Dermis blood vessel endothelial cell (primary cell): ENCODE data around the gene TMEM87B. TPM values are rescaled to one million over a fixed set of nuclear protein-coding genes. Genes with fewer than 3 reads are reported as not detected.
"Not testable (repeated sequence)": the region's sequence is repeated elsewhere in the genome, so short reads cannot be mapped to it uniquely, and the experiment has no call there.

Source experiments
- DNase-seq: peaks from one replicate; pipeline ENCODE4 v3.0.0; 2010
- total RNA-seq: library from RNA; depleted of rRNA; stranded (reverse); fragments of >200 nt; gene quantifications from 2 replicates; pipeline ENCODE4 v1.2.3, GENCODE V29; 2014

Gene TMEM87B
- total RNA-seq, 1 donor from 2014 or later, result 35.1 TPM

DNA sequence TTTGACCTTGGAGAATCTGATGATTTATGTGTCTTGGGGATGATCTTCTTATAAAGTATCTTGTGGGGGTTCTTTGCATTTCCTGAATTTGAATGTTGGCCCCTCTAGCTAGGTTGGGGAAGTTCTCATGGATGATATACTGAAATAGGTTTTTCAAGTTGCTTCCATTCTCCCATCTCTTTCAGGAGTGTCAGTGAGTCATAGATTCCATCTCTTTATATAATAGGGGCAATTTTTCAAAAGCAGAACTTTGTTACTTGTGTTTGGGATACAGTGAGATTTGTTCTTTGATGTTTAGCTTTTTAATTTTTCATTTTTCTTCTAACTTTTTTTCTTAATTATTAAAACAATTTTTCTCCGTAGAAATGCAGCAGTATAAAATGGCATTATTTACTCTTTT lies 19.4 kb downstream of the TMEM87B start:
- peak; percentile 40 for DNase-seq

DNA sequence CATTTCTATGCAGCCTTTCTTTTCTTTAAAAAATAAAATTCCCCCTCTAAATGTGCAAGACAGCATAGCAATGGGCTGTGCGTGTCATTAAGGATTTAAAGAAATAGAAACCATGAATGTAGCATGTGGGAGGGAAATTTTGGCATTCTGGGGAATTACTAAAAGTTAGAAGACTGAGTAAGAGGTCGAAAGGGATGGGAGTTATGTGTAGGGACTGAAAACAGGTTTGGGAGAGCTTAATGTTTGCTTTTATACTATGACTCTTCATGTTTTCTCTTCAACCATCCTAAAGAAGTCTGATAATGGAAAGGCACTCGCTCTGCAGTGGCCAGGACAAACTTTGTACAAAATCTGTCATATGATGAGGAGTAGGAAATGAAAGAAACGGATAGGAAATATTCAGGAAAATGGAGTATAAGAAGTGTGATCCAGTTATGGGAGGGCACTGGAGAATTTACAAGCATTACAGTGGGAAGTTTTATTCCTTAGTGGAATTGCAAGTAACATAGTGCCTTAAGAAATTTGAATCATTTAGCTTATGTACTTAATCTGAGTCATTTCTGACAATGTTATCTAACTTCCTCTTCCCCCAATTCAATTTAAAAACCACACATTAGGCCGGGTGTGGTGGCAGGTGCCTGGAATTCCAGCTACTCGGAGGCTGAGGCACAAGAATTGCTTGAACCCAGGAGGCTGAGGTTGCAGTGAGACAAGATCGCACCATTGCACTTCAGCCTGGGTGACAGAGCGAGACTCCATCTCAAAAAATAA lies 20.6 kb downstream of the TMEM87B start:
- DNase-seq, result peak; percentile 81

DNA sequence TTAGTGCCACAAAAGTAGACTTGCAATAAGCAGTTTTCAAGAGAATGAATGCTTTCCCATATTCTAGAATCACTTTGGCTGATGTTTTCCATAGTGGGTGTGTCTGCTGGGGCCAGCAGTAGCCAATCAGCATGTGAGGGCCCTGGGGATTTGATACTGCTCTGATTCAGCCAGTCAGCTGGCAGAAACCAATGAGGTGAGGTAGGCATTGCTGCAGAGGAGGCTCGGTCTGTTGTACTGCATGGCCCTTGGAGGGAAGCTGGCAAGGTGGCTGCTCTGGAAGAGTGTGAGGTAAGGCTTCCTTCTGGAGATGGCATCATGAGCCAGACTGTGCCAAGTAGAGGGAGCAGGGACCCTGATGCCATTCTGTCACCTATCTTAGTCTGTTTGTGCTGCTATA lies 22.7 kb downstream of the TMEM87B start:
- no peak for DNase-seq

DNA sequence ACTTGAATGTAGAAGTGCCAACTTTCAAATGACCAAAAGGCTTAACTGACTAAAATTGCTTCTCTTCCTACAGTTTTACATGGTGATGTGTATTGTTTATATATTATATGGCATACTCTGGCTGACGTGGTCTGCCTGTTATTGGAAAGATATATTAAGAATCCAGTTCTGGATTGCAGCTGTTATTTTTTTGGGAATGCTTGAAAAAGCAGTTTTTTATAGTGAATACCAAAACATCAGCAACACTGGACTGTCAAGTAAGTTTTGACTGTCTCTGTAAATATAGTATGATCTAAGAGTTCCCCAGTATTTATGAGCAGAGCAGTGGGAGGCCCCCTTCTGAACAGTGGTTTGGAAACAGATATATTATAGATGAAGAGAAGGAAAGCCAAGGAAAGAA lies 26.2 kb downstream of the TMEM87B start:
- DNase-seq, result no peak

DNA sequence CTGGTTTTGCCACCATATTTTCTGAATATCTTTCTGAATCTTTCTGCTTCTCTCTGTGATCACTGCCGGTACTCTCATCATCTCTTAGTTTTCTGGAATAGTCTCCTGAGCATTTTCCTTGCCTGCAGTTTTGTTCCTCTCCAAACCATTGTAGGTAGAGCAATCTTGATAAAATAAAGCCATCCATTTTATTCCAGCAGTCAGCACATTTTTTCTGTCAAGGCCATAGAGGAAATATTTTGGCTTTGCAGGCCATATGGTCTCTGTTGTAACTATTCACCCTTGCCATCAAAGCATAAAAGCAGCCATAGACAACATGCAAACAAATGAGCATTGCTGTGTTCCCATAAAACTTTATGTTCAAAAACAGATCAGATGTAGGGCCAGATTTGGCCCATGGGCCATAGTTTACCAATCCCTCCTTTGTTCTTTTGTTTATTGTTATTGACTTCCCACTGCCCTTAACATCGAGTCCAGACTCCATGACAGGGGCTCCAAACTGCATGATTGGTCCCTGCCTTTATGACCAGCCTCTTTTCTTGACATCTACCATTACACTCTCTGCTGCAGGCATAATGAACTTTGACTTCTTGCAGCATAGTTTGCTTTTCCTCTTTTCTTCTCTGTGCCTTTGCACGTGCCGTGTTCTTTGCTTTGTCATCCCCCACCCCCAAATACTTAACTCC lies 29.8 kb downstream of the TMEM87B start:
- no peak for DNase-seq

DNA sequence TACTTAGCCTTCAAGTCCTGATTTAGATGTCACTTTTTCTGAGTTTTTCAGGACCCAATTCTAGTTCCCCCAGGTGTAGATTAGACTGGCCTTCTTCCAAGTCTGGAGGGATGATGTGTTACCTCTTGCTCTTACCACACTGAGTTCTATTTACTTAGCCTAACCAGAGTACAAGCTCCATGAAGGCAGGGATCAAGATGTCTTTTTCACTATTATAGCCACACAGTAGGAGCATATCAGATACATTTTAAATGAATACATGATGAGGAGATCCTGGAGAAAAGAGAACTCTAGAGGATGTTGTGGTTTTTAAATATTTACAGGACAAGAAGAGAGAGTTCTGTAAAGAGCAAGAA lies 30.3 kb downstream of the TMEM87B start:
- no peak for DNase-seq

DNA sequence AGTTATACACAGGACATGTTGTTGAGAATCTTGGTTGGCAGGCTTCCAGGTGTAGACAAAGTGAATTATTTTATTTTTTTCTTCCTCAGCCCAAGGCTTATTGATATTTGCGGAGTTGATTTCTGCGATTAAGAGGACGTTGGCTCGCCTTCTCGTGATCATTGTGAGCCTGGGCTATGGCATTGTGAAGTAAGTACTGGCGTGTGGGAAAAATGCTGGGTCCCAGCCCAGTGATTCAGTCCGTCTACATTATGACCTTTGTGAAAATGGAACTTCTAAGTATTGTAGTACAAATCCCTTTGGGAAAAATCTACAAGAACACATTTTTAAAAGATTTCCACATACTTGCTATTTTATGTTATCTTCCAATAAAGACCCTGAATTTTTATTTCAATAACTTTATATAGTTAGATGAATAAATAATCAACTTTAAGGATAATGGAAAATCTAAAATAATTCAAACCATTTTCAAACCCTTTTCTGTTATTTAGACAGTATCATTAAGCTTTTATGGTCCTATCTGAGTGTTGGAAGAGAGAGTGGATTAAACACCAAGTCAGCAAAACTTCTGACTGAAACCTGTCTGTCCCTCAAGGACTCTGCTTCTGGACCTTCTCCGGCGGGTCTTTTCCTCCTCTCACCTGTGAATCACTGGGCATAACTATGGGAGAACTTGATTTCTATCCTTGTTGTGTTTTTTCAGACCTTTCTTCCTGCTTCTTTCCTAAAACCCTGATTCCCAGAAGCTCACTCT lies 31.0 kb downstream of the TMEM87B start:
- no peak for DNase-seq

DNA sequence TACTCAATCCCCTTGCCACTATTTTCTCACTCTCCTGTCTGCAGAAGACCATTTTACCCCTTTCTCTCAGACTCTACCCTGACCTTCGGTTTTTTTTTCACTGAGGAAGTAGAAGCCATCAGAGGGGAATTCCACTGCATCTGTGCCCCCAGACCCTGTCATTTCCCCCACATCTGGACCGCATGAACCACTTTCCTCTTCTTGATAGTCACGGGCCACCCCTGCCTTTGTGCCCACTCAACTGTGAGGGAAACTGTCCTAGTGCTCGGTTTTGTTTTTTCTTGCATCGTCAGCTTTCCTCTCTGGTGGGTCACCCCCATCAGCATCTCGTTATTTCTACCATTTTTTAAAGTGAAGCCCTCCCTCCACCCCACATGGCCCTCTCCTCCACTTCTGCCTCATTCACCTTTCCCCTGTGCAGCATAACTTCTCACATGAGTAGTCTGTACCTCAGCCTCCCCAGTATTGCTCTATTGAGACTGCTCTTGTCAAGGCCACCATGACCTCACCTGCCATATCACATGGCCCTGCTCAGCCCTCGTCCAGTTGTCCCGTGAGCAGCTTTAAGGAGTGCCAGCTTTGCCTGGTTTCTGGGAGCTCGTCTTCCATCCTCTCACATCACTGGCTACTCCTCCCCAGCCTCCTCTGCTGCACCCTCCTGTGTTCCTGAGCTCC lies 32.4 kb downstream of the TMEM87B start:
- no peak for DNase-seq

DNA sequence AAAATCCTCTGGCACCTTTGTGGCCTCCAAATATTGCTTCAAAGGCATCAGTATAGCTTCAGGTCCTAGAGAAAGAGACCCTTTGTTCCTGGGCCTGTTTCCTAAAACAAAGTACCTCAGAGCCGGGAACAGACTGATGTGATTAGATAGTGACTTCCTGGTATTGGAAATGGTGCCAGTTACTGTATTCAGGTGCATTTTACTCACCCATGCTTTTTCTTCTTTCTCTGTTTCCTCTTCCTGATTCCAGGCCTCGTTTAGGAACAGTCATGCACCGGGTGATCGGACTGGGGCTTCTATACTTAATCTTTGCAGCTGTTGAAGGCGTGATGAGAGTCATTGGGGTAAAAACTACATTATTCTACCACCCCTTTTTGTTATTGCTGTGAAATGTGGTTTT lies 34.3 kb downstream of the TMEM87B start:
- DNase-seq, result peak; percentile 34

DNA sequence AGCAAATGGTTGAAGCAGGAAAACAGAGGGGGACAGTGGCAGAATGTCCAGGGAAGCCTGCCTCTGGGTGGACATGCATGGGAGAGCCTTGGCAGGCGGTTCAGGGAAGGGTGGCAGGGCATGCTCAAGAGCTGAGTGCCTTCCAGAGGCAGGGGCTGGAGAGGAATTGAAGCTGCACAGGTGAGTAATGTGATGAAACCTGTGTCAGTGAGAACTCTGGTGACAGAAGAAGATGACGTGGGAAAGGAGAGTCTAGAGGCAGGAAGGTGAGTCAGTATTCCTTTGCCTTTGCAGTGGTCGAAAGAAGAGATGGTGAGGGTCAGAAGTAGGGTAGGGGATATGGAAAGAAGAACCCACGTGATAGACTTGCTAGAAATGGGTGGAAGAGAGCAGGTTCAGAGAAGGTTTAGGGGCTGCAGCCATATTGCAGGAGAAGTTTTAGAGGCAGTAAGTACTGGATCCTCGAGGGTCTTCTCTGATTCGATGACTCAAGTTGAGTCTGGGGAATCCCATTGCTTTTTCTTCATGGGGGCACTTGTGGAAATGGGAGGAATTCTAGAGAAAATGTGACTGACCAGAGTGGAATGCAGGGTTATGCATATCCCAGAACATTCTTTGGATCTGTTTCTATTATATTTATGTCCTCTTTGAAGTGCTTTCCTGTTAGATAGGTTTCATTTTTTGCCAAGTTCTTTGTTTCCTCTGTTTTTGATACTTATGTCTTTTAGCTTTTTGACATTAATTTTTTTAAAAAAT lies 37.4 kb downstream of the TMEM87B start:
- peak; percentile 81 for DNase-seq

DNA sequence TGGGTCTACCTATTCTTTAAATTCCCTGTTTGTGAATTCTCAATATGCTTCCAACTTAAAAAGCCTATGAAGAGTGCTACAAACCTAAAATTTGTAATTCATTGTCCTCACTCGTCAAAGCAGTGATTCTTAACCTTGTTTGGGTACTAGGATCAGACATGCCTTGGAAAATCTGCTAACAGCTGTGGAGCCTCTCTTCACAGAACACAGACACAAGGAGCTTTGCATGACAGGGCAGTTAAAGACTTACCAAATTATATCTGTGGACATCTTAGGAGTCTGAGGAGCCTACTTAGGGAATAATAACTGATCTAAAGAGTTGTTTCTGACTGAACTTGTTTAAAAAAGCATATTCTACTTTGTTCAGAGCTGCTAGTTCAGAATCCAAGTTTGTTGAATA lies 38.1 kb downstream of the TMEM87B start:
- DNase-seq, result peak; percentile 23

DNA sequence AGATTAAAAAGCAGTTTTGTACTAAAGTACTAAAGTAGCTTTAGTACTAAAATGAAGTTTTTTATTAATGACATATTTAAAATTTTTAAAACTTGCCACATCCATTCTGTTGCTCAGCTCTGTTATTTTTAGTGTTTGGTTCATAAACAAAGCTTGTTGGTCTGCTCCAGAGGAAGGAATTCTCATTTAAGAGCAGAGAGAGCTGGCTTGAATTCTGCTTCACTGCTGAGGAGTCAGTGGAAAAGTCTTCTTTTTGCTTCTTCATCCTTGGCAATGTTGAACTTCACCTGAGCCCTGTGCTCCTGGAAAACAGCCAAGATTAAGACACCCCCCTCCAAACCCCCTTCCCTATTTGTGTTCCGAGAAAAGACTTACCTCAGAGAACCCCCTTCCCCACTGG lies 40.6 kb downstream of the TMEM87B start:
- no peak for DNase-seq

DNA sequence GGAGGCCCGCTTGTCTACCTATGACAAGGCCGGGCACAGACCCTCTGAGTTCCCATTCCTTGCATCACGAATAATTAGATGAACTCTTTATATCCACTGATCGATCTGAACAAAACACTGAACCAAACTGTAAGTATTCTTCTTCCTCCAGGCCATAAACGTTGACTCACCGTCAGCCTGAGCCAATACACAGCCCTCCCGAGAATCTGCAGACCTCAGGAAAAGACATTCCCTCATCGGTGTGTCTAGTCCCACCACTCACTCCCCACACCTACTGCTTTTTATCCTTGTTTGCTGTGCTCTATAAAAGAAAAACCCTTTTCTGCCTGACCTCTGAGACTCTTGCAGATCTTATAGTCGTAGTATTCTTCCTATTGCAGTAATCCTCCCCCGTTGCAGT lies 41.0 kb downstream of the TMEM87B start:
- no peak for DNase-seq

DNA sequence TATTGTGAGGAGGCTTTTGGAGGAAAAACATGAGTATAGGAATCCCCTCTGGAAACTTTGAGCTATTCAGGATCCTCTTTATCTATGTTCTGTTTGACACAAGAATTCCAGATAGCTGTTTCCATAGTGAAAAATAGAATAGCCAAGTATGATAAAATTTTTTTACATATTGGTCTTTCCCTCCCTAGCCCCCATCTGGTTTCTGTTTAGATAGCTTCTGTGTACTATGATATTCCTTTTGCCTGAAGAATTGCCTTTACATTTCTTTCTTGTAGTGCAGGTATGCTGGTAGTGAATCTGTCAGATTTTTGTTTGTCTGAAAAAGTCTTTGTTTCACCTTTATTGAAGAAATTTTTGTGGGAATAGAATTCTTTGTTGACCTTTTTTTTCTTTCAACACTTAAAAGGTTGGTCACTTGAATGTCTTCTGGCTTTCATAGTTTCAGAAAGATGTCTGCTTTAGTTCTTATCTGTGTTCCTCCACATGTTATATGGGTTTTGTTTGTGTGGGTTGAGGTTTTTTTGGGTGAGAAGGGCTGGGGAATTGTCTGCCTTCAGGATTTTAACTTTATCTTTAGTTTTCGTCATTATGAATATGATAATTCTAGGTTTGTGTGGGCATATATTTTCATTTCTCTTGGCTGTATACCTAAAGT lies 53.2 kb downstream of the TMEM87B start:
- no peak for DNase-seq

DNA sequence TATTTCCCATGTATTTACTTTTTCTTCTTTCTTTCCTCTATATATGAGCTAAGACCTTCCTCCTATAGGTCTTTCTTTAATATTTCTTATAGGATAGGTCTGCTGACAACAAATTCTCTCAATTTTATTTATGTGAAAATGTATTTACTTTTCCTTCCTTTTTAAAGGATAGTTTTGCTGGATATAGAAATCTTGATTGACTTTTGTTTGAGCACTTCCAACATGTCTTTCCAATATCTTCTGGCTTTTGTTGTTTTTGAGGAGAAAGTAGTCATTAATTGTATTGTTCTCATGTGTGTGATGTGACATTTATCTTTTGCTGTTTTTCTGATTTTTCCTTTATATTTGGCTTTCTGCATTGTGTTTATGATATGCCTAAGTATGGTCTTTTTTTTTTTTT lies 54.2 kb downstream of the TMEM87B start:
- no peak for DNase-seq

DNA sequence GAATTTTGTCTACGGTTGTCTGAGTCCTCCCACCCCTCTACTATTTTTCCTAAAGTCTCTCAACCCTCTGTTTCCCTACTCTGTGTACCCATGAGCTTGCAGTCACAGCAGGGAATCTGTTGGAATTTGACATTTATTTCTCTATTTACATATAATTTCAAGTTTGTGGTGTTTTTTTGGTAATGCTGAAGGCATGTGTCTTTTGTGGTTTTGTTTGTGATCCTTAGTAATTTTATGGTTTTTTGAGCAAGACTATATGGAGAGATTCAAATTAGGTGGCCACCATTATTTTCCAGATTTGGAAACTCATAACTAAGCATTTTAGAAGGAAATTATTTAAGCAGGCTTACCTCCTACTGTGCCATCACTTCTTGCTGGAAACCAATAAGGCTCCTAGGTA lies 55.9 kb downstream of the TMEM87B start:
- DNase-seq, result no peak

DNA sequence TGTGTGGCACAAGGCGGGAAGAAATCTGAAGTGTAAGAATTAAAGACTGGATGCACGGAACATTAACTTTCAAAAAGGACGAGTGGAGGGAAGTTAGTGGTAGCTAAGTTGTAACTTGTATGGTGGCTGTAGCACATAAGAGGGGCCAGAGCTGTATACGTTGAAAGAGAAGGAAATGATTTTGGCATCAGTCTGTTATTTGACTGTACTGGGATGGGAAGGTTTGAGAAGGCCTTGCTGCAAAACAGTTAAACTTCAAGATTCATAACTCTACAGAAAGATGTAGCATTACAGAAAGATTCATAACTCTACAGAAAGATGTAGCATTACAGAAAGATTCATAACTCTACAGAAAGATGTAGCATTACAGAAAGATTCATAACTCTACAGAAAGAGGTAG lies 58.3 kb downstream of the TMEM87B start:
- DNase-seq, result not testable (repeated sequence)

DNA sequence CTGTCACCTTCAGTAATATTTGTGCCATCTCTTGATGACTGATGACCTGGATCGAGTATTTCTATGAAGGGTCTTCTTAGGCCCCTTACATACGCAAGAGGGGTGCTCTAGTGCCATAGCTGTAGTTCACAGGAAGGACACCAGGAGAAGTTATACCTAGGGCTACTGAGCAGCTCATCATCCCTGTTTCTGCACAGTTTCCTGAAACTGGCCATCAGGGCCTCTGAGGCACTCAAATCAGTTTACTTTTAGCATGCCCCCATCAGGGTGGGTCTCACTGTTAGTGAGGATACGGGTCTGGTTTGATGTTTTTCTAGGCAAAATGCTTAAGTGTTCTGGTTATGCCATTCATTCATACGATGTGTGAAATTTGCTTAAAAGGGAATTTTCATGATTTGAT lies 63.1 kb downstream of the TMEM87B start:
- peak; percentile 16 for DNase-seq

DNA sequence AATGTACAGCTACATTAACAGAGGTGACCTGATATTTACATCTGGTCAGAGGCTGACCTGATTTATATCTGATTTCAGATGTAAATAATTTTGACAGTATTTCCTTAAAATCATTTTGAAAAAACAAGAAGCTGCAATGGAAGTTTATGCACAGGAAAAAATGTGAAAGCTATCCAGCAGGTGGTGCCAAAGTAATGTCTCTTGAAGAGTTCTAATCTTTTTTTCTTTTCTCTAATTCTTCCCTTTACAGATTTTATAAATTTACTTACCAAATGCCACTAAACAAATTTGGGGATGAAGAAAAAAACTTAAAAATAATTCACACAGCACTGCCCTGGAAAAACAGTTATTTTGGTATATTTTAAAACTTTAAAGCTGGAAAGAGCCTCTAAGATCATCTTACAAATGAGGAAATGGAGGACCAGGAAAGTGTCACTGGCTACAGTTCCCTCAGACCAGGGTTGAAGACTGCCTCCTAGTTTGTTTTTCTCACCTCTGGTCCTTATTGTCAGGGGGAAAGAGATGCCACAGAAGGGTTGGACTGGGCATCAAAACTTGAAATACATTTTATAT lies 66.7 kb downstream of the TMEM87B start:
- peak; percentile 80 for DNase-seq

DNA sequence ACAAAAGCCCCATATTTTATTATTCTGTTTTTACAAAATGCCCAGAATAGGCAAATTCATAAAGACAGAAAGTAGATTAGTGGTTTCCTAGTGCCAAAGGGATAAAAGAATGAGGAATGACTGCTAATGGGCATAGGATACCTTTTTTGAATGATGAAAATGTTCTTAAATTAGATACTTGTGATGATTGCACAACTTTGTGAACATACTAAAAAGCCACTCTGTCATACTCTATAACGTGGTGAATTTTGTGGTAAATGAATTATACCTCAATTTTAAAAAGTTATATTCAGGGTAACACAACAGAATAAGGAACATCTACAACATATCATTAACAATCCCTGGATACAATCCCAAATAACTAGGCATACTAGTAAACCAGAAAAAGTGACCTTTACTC lies 74.0 kb downstream of the TMEM87B start:
- DNase-seq, result no peak

DNA sequence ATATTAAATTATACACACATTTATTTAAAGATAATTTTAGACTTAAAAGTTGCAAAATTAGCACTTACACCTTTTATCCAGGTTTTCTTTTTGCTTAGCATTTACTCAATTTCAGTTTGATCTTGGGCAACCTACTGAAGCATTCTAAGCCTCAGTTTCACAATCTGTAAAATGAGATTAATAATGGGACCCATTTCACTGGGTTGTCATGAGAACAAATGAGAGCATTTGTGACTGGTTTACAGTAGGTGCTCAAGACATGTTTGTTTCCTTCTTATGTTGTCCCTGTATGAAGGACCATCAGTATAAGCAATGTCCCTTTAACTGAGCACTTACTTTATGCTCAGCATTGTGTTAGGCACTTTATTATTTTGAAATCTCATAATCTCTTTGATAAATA lies 78.3 kb downstream of the TMEM87B start:
- no peak for DNase-seq

DNA sequence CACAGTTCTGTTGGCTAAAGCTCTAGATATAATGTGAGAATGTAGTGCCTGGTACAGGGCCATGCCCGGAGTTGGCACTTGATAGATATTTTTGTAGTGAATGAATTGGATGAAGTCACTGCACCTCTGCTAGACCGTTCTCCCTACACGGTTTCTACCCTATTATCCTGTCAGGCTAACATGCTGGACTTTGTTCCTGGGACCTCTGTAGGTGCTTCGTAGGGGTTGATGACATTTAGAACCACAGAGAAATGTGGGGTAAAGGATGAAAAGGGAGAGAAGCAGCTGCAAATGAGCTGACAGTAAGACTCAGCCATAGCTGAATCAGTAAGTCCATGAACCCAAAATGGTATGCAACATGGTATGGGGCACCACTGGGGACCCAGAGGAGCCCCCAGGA lies 79.1 kb downstream of the TMEM87B start:
- no peak for DNase-seq
